ENCODE data around the gene EFHC1.

The EFHC1 gene

GRCh38 chr6:52497652-52498408 lies 77.7 kb downstream of the EFHC1 start:
- no peak overlapping the region for H3K4me3 ChIP-seq (ENCODE audit: low read length)
- no peak for DNase-seq (ENCODE audit: low read depth, low spot score)

- H3K4me3 ChIP-seq (ENCODE audit: low read length), result no peak overlapping the region
- DNase-seq (ENCODE audit: low read depth, low spot score), result no peak
These were observed 78.4 kb downstream of the EFHC1 start for GRCh38 chr6:52498538-52499017.

GRCh38 chr6:52499026-52499425 lies 78.9 kb downstream of the EFHC1 start:
- DNase-seq (ENCODE audit: low read depth, low spot score), result no peak
- H3K4me3 ChIP-seq (ENCODE audit: low read length), result no peak overlapping the region

GRCh38 chr6:52499681-52500236 lies 79.6 kb downstream of the EFHC1 start:
- no peak for DNase-seq (ENCODE audit: low read depth, low spot score)
- no peak overlapping the region for H3K4me3 ChIP-seq (ENCODE audit: low read length)

- no peak for DNase-seq (ENCODE audit: low read depth, low spot score)
- no peak overlapping the region for H3K4me3 ChIP-seq (ENCODE audit: low read length)
These were observed 80.3 kb downstream of the EFHC1 start for GRCh38 chr6:52500238-52501129.

- DNase-seq (ENCODE audit: low read depth, low spot score), result no peak
- H3K4me3 ChIP-seq (ENCODE audit: low read length), result no peak overlapping the region
These were observed 82.3 kb downstream of the EFHC1 start for GRCh38 chr6:52502306-52503029.

- DNase-seq (ENCODE audit: low read depth, low spot score), result no peak
These were observed 83.2 kb downstream of the EFHC1 start for GRCh38 chr6:52503323-52503747.

GRCh38 chr6:52503851-52504781 lies 84.0 kb downstream of the EFHC1 start:
- no peak for DNase-seq (ENCODE audit: low read depth, low spot score)
- no peak overlapping the region for H3K4me3 ChIP-seq (ENCODE audit: low read length)

More at GRCh38 chr6:52503323-52503747, 83.2 kb downstream of the EFHC1 start:
- H3K4me3 ChIP-seq (ENCODE audit: low read length), result no peak overlapping the region

GRCh38 chr6:52504782-52505136 lies 84.6 kb downstream of the EFHC1 start:
- no peak overlapping the region for H3K4me3 ChIP-seq (ENCODE audit: low read length)

GRCh38 chr6:52505726-52506409 lies 85.7 kb downstream of the EFHC1 start:
- H3K4me3 ChIP-seq (ENCODE audit: low read length), result no peak overlapping the region
- no peak for DNase-seq (ENCODE audit: low read depth, low spot score)

More at GRCh38 chr6:52504782-52505136, 84.6 kb downstream of the EFHC1 start:
- DNase-seq (ENCODE audit: low read depth, low spot score), result no peak

GRCh38 chr6:52506476-52506875 lies 86.3 kb downstream of the EFHC1 start:
- no peak for DNase-seq (ENCODE audit: low read depth, low spot score)
- no peak overlapping the region for H3K4me3 ChIP-seq (ENCODE audit: low read length)

GRCh38 chr6:52507557-52508260 lies 87.6 kb downstream of the EFHC1 start:
- DNase-seq (ENCODE audit: low read depth, low spot score), result no peak

GRCh38 chr6:52508261-52508739 lies 88.2 kb downstream of the EFHC1 start:
- no peak for DNase-seq (ENCODE audit: low read depth, low spot score)
- no peak overlapping the region for H3K4me3 ChIP-seq (ENCODE audit: low read length)

More at GRCh38 chr6:52507557-52508260, 87.6 kb downstream of the EFHC1 start:
- H3K4me3 ChIP-seq (ENCODE audit: low read length), result no peak overlapping the region

GRCh38 chr6:52509281-52510212 lies 89.4 kb downstream of the EFHC1 start:
- DNase-seq (ENCODE audit: low read depth, low spot score), result no peak
- H3K4me3 ChIP-seq (ENCODE audit: low read length), result no peak overlapping the region

- no peak overlapping the region for H3K4me3 ChIP-seq (ENCODE audit: low read length)
- DNase-seq (ENCODE audit: low read depth, low spot score), result no peak
These were observed 90.0 kb downstream of the EFHC1 start for GRCh38 chr6:52510213-52510562.

GRCh38 chr6:52511163-52511562 lies 91.0 kb downstream of the EFHC1 start:
- H3K4me3 ChIP-seq (ENCODE audit: low read length), result no peak overlapping the region

More at GRCh38 chr6:52511163-52511562, 91.0 kb downstream of the EFHC1 start:
- no peak for DNase-seq (ENCODE audit: low read depth, low spot score)

All from Jurkat, Clone E6-1 (cell line).